GM18520 (cell line): ENCODE results near the gene ADPRHL1.

Source experiments
- ATAC-seq: cut with Tn5 transposase; IDR thresholded peaks from one replicate; pipeline ENCODE4 v1.9.1; 2021; ENCODE audit not compliant: unreplicated experiment

The ADPRHL1 gene

DNA sequence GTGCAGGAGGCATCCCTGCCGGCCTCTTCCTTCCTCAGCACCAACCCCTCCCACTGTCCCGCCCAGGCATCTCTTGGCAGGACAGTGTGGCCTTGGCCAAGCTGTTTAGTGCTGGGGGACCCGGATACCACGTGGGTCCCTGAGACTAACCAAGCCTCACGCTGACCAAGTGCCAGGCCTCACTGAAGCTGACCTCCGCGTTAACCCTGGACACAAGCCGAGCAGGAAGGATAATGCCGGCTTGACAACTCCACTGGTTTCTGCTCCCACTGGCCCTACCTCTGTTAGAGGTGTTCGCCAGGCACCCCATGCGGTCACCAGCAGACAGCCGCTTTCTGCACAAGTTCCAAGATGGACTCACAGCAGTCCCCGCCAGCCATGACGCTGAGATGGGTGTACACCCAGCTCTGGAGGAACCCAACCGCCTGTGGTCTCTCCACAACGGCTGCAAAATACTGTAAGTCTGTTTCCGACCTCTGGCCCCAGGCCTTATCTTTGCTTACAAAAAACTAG lies 101.7 kb downstream of the ADPRHL1 start:
- ATAC-seq = no peak

- no peak for ATAC-seq
Measured at GRCh38 chr13:113350938-113351335, 102.4 kb downstream of the ADPRHL1 start.

GRCh38 chr13:113350065-113350937 lies 103.0 kb downstream of the ADPRHL1 start:
- ATAC-seq = no peak
